ENCODE results near the gene CLDN14. TPM values are rescaled to one million over a fixed set of nuclear protein-coding genes. Genes with fewer than 3 reads are reported as not detected.

Gene CLDN14
- total RNA-seq, 1 donor from 2014 or later = not detected

DNA sequence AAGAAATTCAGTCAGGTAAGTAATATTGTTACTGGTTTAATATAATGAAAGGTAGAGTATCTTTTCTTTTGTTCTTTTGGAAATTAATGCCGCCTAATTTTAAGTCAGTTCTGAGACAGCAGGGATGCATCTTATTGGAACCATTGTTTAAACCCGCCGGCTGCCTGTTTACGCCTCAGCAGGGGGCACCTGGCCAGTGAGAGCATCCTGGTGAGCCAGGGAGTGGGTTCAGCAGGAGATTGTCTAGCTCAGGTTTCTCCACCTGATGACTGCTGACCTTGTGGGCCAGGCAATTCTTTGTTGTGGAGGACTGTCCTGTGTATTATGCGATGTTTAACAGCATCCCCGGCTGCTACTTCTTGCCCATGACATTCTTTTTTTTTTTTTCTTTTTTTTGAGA is 64.5 kb downstream of the CLDN14 start:
- intact Hi-C loops (cut with micrococcal nuclease) = no loop called here
- Histone ChIP-seq H3K27me3 (ENCODE audit: low read depth) (no peaks in the 10 kb centered on the region), H3K4me1 (peaks cover 6% of the 10 kb centered on the region), H3K4me3 (no peak overlapping the region), H3K9me3 (replicated peaks) (no peaks in the 10 kb centered on the region), H3K27ac (replicated peaks) (no peak overlapping the region), H3K36me3 (peaks cover 14% of the 10 kb centered on the region)
- TF ChIP-seq, protein P1, sequence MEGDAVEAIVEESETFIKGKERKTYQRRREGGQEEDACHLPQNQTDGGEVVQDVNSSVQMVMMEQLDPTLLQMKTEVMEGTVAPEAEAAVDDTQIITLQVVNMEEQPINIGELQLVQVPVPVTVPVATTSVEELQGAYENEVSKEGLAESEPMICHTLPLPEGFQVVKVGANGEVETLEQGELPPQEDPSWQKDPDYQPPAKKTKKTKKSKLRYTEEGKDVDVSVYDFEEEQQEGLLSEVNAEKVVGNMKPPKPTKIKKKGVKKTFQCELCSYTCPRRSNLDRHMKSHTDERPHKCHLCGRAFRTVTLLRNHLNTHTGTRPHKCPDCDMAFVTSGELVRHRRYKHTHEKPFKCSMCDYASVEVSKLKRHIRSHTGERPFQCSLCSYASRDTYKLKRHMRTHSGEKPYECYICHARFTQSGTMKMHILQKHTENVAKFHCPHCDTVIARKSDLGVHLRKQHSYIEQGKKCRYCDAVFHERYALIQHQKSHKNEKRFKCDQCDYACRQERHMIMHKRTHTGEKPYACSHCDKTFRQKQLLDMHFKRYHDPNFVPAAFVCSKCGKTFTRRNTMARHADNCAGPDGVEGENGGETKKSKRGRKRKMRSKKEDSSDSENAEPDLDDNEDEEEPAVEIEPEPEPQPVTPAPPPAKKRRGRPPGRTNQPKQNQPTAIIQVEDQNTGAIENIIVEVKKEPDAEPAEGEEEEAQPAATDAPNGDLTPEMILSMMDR (IDR thresholded peaks at IDR 0.05; ENCODE audit: borderline replicate concordance) = no peak
- no peak for DNase-seq

DNA sequence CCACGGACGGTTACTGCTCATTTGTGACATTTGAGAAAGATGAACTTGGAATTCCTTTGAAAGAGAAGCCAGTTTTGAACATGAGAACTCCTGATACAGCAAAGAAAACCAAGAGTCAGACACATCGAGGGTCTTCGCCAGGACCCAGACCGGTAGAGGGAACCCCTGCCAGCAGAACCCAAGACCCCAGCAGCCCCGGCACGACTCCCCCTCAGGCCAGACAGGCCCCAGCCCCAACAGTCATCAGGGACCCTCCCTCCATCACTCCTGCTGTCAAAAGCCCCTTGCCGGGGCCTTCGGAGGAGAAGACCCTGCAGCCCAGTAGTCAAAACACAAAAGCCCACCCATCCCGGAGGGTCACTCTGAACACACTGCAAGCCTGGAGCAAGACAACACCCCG is 67.0 kb downstream of the CLDN14 start:
- Histone ChIP-seq H3K36me3 (peaks cover 14% of the 10 kb centered on the region), H3K4me3 (no peak overlapping the region), H3K27ac (replicated peaks) (no peak overlapping the region), H3K27me3 (ENCODE audit: low read depth) (no peaks in the 10 kb centered on the region), H3K9me3 (replicated peaks) (no peaks in the 10 kb centered on the region), H3K4me1 (no peaks in the 10 kb centered on the region)
- no peak for DNase-seq
- intact Hi-C loops (cut with micrococcal nuclease) = no loop called here
- TF ChIP-seq, protein P1 (IDR thresholded peaks at IDR 0.05; ENCODE audit: borderline replicate concordance) = no peak

DNA sequence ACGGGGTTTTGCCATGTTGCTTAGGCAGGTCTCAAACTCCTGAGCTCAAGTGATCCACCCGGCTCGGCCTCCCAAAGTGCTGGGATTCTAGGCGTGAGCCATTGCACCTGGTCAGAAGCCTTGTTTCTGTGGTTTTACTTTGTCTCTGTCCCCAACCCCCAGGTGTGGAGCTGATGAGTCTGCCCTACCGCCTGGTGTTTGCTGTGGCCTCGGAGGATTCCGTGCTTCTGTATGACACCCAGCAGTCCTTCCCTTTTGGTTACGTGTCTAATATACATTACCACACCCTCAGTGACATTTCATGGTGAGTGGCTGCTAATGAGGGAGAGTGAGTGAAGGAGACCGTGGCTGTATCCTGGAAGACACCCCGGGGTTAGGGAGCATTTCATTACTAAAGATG is 68.6 kb downstream of the CLDN14 start:
- Histone ChIP-seq H3K4me1 (no peaks in the 10 kb centered on the region), H3K27me3 (ENCODE audit: low read depth) (no peaks in the 10 kb centered on the region), H3K36me3 (peaks cover 12% of the 10 kb centered on the region), H3K4me3 (no peak overlapping the region), H3K9me3 (replicated peaks) (no peaks in the 10 kb centered on the region), H3K27ac (replicated peaks) (no peak overlapping the region)
- DNase-seq = no peak
- intact Hi-C loops (cut with micrococcal nuclease) = no loop called here
- TF ChIP-seq, protein P1 (IDR thresholded peaks at IDR 0.05; ENCODE audit: borderline replicate concordance) = no peak

Other genes with a start within 250 kb of the CLDN14 start
- gene MORC3, start 159.9 kb downstream of the CLDN14 start, total RNA-seq = 19.4 TPM
- gene CHAF1B, start 94.7 kb downstream of the CLDN14 start, total RNA-seq = 0.38 TPM
- not detected for gene SIM2, start 219.0 kb upstream of the CLDN14 start, total RNA-seq